Natural killer cell (primary cell): ENCODE results near the gene AIFM3. TPM values are rescaled to one million over a fixed set of nuclear protein-coding genes. Genes with fewer than 3 reads are reported as not detected.

ENCODE experiments used
- ATAC-seq, 3 donors: fragments of 150-1000 bp in 2 of 3; fragments of 200-7000 bp in 1 of 3; cut with Tn5 transposase; 1 replicate in 1 of 3; 2 replicates in 2 of 3; pipeline ENCODE4 v1.10.0; 2021; ENCODE audit warnings: mild to moderate bottlenecking in 2 of 3, moderate library complexity in 2 of 3
- DNase-seq, 2 donors: peaks; one replicate each; pipeline versions ENCODE4 v3.0.0 to v3.0.0-alpha.2; 2013 to 2021; ENCODE audit warnings: mixed read lengths in 1 of 2
- H3K27ac ChIP-seq: one replicate; pipeline ENCODE4 v1.5.1; 2013; ENCODE audit warnings: mild to moderate bottlenecking, low read length
- H3K27me3 ChIP-seq: one replicate; pipeline ENCODE4 v1.6.1; 2013; ENCODE audit warnings: low read length; ENCODE audit not compliant: control insufficient read depth, insufficient read depth
- H3K36me3 ChIP-seq: one replicate; pipeline ENCODE4 v1.6.1; 2013; ENCODE audit warnings: low read length; ENCODE audit not compliant: control insufficient read depth, insufficient read depth
- H3K4me1 ChIP-seq: one replicate; pipeline ENCODE4 v1.6.1; 2013; ENCODE audit warnings: low read length; ENCODE audit not compliant: control insufficient read depth, insufficient read depth
- H3K4me3 ChIP-seq: one replicate; pipeline ENCODE4 v1.5.1; 2013; ENCODE audit warnings: low read length
- H3K9me3 ChIP-seq: one replicate; pipeline ENCODE4 v1.6.1; 2013; ENCODE audit warnings: low read length; ENCODE audit not compliant: control insufficient read depth, insufficient read depth
- H3K27ac Mint-ChIP-seq, 2 donors: one replicate each; pipeline ENCODE4 v1.8.0; 2022; ENCODE audit warnings: mild to moderate bottlenecking in 2 of 2, mixed read lengths in 2 of 2, moderate library complexity in 1 of 2
- H3K27me3 Mint-ChIP-seq, 2 donors: one replicate each; pipeline ENCODE4 v1.8.0; 2022; ENCODE audit warnings: low read depth in 2 of 2, mixed read lengths in 2 of 2
- H3K36me3 Mint-ChIP-seq: one replicate; pipeline ENCODE4 v1.8.0; 2022; ENCODE audit warnings: mixed read lengths
- H3K4me1 Mint-ChIP-seq, 2 donors: one replicate each; pipeline ENCODE4 v1.8.0; 2022; ENCODE audit warnings: mixed read lengths in 2 of 2
- H3K4me3 Mint-ChIP-seq: one replicate; pipeline ENCODE4 v1.8.0; 2022; ENCODE audit warnings: mild to moderate bottlenecking, moderate library complexity, mixed read lengths
- H3K9me3 Mint-ChIP-seq, 2 donors: one replicate each; pipeline ENCODE4 v1.8.0; 2022; ENCODE audit warnings: mixed read lengths in 2 of 2
- CTCF ChIP-seq: fragments of 200-600 bp; IDR thresholded peaks from one replicate; pipeline ENCODE4 v1.8.0; 2022; ENCODE audit warnings: antibody characterized with exemption
- WGBS: methylation state at CpG from one replicate; pipeline ENCODE4 v1.1.7; 2013; ENCODE audit warnings: missing lambda C conversion rate; ENCODE audit not compliant: insufficient coverage; 5-methylcytosine and 5-hydroxymethylcytosine counted together
- intact Hi-C: fragments of 100-400 bp; cut with micrococcal nuclease; formaldehyde crosslinking; loops from one replicate; pipeline ENCODE4 v1.14.2; 2022
- total RNA-seq, 4 donors: library from RNA; stranded (reverse); fragments of 120-200 nt in 1 of 4; gene quantifications; one replicate each; pipeline versions ENCODE4 v1.2.3 to v1.2.4, GENCODE V29; 2013 to 2022

The AIFM3 gene
- total RNA-seq, 3 donors from 2014 or later (not counting 1 experiment from before 2014, with no cell fraction given) = 1.5 to 2.3 (median 2.2) TPM

GRCh38 chr22:20996598-20997535 lies 29.8 kb downstream of the AIFM3 start:
- H3K27ac Mint-ChIP-seq = no peak overlapping the region

DNA sequence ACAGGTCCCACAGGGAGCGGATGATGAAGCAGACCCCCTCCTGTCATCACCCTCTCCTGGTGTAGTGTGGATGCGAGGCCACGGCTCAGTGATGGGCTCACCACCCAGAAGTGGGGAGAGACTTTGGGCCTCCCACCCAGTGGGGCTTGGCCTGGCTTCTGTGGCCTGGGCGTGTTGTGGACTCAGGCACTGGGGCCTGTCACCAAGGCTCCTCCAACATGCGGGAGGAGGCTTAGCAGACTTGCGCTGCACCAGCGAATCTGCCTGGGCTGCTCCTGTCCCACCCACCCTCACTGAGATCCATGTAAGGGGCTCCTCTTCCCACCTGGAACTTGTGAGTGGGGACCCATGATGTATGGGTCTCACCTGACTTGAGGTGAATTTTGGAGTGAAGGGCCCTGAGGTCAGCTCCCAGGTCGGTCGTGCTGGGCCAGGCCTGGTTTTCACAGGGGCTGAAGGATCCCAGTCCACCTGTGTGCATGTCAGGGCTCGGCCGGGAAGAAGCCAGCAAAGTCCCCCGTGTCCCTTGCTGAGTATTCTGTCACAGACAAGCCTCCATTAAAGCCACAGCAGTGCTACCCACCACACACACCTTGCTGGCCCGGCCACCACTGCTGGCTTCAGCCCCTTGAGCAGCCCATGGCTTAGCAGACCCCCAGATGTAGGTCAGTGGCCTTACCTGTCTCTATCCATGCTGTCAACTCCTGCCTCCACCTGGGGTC lies 30.6 kb downstream of the AIFM3 start:
- Mint-ChIP-seq H3K27ac (peak overlapping the region in 1 of 2 donors; percentile 75), H3K36me3 (no peaks in the 10 kb centered on the region), H3K9me3 (no peaks in the 10 kb centered on the region), H3K4me1 (peaks cover 18 to 25% of the 10 kb centered on the region in 2 donors), H3K27me3 (no peaks in the 10 kb centered on the region), H3K4me3 (no peak overlapping the region)
- Histone ChIP-seq H3K4me3 (no peak overlapping the region), H3K4me1 (peaks cover 25% of the 10 kb centered on the region), H3K36me3 (peaks cover 26% of the 10 kb centered on the region), H3K27me3 (no peaks in the 10 kb centered on the region), H3K9me3 (no peaks in the 10 kb centered on the region), H3K27ac (no peak overlapping the region)
- TF ChIP-seq CTCF = no peak
- 93% methylated on average over 13 of the region's 13 CpGs for WGBS
- intact Hi-C loops = no loop called here
- DNase-seq = no peak
- ATAC-seq = no peak

More at GRCh38 chr22:20996598-20997535, 29.8 kb downstream of the AIFM3 start:
- Histone ChIP-seq H3K36me3 (peaks cover 35% of the 10 kb centered on the region), H3K9me3 (no peaks in the 10 kb centered on the region), H3K4me3 (no peak overlapping the region), H3K27ac (no peak overlapping the region), H3K4me1 (peaks cover 23% of the 10 kb centered on the region), H3K27me3 (no peaks in the 10 kb centered on the region)
- intact Hi-C loops = no loop called here
- no peaks in the 10 kb centered on the region for H3K27me3 Mint-ChIP-seq
- H3K4me3 Mint-ChIP-seq = no peak overlapping the region
- no peak for TF ChIP-seq CTCF
- ATAC-seq (no peak), DNase-seq (no peak)
- H3K9me3 Mint-ChIP-seq = no peaks in the 10 kb centered on the region
- H3K4me1 Mint-ChIP-seq = peaks cover 9 to 20% of the 10 kb centered on the region in 2 donors
- WGBS = 96% methylated on average over 27 of the region's 27 CpGs
- H3K36me3 Mint-ChIP-seq = no peaks in the 10 kb centered on the region

GRCh38 chr22:20998411-20999336 lies 31.6 kb downstream of the AIFM3 start:
- no peak overlapping the region for H3K27ac ChIP-seq
- 75% methylated on average over 7 of the region's 7 CpGs for whole genome bisulfite sequencing
- H3K4me1 ChIP-seq = peaks cover 33% of the 10 kb centered on the region
- Mint-ChIP-seq H3K4me3 (peak overlapping the region; percentile 37), H3K27me3 (no peaks in the 10 kb centered on the region), H3K9me3 (no peaks in the 10 kb centered on the region), H3K36me3 (no peaks in the 10 kb centered on the region), H3K27ac (peak overlapping the region; percentile 23 to 75), H3K4me1 (peaks cover 26 to 33% of the 10 kb centered on the region in 2 donors)
- no peak for TF ChIP-seq CTCF
- DNase-seq (no peak), ATAC-seq (no peak)
- no peaks in the 10 kb centered on the region for H3K27me3 ChIP-seq
- H3K4me3 ChIP-seq = no peak overlapping the region
- intact Hi-C loops = no loop called here
- H3K36me3 ChIP-seq = peaks cover 25% of the 10 kb centered on the region
- H3K9me3 ChIP-seq = no peaks in the 10 kb centered on the region
